ENCODE results near the gene HOXB5. TPM values are rescaled to one million over a fixed set of nuclear protein-coding genes. Genes with fewer than 3 reads are reported as not detected.

The HOXB5 gene
- total RNA-seq, 1 experiment from 2014 or later: 0.51 TPM

DNA sequence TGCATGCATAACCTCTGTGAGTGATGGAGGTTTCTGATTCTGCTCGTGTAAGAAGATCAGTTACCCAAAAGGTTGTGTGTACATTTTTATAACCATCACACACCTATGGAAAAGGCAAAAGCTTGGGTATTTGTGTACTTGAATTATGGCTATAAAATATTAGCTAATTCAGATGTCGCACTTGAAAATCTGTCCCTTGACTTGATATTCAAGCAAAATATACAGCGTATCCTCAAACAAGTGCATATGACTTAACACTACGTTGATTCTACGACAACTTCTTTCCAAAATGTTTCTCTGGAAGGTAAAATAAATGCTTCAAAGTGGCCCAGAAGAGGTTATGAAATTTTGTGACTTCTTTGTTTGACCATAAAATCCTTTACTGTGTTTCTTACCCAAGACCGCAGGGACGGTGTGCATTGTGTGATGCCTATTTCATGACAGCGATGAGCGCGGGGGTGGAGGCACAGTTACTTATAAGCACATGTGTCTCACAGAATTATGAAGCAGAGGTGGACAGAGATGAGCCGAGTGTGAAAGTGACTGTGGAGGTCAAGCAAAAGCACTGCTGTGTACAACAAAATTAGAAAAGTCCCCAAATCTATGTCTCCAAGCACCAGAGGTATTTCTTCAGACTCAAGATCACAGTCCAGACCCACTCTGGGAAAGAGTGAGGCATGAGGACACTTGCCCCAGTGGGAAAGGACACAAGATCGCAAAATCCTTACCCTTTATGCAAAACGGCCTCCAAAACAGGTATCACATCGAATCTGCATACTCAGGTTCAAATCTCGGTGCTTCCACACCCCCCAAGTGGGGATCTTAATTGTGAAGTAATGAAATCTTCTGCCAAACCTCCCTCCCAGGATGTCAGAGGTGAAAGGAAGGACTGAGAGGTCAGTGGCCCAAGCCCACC, 36.7 kb upstream of the HOXB5 start:
- DNase-seq (ENCODE audit: low read depth): no peak

DNA sequence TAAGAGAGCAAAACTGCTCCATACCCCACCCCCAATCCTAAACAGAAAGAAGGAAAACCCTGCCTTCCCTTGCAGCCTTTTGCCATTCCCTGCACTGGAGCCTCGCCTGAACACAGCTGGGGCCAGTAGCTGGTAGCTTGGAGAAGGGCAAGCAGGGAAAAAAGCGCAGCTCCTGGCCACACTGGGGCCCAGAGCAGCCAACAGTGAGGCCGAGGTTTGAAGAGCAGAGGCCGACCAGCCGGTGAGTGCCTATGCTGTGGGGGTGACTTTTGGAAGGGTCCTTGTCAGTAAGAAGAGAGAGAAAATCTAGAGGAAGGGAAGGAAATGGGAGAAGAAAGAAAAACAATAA, 35.8 kb upstream of the HOXB5 start:
- DNase-seq (ENCODE audit: low read depth): no peak

DNA sequence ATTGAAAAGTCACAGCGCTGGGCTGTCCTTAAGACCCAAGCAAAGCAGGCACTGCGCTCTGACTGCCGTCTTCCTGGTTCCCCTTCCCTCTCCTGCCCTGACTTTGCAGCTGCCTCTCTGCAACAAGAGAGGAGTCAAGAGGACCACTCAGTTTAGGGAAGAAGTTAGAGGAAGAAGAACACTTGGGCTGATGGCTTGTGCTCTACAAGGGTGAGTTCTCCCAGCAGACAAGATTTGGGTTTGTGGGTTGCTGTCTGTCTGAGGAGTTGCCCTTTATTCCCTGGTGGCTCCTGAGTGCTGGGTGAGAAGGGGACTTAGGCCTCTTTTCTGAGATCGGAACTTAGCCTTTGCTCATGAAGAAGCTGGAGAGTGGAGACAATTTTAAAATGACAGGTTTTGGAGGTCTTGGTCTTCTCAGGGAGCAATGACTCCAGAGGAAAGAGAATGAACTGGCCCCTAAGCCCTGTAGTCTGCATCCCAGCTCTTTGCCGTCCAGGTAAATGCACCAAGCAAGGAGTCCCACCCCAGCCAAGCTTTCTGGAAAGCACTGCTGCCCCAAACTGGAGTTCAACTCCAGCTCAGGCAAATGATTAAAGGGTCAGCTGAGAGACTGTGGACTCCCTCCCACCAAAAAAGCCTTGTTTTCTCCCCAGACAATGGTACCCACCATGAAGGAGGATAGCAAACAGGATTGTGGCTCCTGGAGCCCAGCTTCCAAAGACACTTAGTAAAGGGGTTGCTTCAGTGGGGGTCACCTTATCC, 35.3 kb upstream of the HOXB5 start:
- DNase-seq (ENCODE audit: low read depth): no peak

DNA sequence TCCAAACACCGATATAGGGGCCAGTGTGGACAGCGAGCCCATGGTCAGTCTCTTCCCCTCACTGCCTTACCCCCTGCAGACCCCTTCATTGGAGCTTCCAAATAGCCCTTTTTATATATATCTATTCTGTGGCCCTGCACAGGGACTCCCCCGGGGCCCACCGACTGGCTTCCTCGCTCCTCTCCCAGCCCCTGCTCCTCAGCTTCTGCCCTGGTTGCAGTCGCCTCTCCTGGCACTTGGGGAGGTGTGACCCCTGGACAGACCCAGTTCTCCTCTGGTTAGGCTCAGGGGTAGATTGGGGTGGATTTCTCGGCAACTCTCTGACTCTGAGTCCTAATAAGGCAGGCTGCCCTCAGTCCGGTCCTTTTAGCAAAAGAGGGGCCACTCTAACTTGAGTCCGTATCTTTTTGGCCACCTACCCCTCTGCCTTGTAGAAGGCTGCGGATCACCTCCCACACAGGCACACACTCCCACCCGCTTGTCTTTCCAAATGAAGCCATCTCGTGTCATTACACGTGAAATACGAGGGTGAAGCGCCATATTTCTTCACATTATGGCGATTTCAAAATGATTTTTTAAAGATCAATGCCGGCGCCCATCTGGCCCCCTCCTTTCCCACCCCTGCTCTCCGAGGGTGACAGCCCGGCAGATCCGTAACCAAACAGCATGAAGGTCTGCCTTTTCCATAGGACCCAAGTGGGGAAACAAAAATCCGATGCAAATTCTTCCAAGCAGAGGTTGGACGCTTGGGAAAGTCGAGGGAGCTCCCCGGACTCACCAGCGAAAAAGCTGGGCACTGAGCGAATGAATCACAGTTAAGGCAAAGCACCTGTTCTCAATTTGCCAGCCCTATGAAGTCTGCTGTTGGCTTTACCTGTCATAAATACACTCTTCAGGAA, 34.3 kb upstream of the HOXB5 start:
- DNase-seq (ENCODE audit: low read depth): no peak

DNA sequence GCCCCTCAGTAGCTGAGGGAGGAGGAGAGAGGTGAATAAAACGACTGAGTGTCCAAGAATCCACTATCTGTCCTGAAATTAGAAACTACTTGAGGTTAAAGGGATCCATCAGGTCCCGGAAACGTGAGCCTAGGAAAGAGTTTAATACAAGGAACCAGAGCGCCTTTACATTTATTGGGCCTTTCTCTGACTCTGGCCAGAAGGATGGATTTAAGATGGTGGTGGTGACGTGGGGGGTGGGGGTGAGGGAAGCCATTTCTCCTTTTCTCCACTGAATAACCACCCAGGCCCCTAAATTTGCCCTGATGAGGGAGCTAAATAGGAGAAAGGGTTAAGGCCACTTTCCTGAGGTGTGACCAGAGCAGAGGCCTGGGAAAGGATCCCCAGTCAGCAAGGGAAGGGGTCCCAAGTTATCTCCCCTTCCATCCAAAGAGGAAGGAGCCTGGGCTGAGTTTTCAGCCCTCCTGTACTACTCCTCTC, 33.6 kb upstream of the HOXB5 start:
- no peak for DNase-seq (ENCODE audit: low read depth)

DNA sequence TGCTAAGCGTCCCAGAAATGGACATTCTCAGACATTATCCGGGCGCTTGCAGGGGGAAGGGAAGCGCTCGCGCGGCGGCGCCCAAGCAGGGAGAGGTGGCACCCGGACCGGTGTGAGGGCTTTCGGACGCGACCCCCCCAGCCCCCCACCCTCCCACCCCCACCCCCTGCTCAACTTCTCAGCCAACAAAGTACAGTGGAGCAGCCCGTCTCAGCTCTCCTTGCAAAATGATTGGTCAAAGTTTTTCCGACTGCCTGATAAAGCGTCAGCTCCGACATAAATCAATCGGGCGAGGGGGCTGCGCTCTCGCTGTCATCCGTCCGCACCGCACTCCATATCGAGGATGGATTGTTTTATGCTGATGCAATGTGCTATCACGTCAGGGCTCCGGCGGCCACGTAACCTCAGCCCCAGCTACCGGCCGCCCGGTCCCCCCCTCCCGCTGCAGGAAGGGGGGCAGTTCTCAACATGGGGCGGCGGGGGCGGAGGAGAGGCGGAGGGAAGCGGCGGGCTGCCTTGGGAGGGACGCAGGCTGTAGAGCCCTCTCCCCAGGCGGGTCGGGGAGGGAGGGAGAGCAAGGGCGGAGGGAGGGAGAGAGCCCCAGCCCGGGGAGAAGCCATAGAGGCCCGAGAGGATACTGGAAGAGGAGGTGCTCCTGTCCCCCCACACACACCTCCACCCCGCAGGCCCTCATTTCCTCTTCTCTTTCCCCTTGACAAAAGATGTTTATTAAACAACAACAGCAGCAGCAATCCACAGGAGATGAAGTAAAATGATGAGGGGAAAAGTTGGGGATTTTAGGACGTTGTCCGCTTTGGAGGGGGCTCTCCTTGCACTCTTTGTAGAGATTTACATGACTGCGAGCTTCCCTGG, 32.9 kb upstream of the HOXB5 start, which contains the start of gene HOXB9:
Gene HOXB9 (minus strand): TSS at position 114 of the 873 bp plus-strand sequence. CDS start 89 bp downstream, at position 25.
- peak; percentile 94 for DNase-seq (ENCODE audit: low read depth)

DNA sequence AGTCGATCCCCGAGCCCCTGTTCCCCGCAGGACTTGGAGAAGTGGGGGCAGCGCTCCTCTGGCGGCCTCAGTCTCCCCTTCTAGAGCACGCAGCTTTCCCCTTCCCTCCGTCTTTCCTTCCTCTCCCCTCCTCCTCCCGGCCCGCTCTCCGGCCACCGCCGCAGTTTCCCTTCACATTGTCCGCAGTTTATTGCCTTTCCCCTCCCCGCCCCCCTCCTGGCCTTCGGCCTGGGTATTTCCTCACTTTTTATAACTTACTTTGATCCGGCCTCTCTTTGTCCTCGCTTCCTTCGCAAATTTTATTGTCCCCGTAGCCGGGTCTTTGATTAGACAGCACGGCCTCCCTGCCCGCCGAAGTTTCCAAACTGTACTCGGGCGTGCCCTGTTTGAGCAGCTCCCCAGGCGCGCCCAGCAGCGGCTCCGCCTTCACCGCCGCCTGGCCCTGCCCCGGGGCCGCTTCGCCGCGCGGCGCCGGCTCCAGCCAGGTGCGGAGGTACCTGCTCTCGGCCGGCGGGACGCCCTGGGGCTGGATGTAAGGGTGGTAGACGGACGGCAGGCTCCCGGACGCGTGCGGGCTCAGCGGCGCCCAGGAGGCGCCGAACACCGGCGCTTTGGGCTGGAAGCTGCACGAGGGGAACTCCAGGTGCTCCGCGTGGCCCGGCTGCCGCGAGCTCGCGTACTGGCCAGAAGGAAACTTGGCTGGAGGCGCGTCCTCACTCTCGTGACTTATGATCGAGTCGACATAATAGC, 32.1 kb upstream of the HOXB5 start:
- peak; percentile 62 for DNase-seq (ENCODE audit: low read depth)

DNA sequence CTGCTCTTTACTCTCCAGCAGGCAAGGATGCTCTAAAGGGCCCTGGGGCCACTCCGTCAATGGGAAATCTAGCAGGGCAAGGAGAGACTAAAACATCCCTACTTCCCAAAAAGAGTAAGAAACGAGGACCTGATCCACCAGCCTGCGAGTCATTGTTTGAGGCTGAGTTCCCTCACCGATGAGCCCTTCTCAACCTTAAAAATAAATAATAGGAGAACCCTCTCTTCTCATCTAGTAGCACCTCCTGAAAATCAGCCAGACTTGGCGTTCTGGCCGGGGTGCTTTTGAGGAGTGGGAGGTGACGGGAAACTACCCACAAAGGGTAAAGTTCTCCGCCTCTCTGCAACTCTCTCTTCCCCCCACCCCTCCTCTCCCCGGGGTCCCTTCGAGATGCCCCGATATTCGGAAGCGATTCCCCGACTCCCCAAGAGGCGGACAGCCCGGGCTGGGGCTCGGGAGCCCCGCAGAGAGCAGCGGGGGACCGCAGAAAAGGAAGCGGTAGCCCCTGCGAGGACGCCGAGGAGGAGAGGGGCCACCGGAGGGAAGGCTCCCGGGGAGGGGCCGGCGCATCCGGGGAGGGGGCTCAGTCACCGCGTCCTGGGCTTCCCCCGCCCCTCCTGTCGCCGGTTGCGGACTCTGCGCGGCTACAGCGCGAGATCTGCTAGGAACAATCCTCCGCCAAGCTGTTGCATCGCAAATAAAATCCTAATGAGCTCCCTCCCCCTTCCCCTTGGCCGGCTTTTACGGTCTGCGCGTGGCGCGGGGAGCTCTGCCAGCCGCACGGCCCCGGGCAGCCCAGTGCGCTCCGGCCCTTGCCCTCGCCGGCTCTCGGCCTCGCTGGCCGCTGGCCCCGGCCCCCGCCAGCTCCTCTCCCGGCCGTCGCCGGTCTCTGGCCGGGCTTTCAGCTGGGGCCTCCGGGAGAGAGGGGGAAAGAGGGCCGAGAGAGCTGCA, 31.2 kb upstream of the HOXB5 start:
- peak; percentile 51 for DNase-seq (ENCODE audit: low read depth)

DNA sequence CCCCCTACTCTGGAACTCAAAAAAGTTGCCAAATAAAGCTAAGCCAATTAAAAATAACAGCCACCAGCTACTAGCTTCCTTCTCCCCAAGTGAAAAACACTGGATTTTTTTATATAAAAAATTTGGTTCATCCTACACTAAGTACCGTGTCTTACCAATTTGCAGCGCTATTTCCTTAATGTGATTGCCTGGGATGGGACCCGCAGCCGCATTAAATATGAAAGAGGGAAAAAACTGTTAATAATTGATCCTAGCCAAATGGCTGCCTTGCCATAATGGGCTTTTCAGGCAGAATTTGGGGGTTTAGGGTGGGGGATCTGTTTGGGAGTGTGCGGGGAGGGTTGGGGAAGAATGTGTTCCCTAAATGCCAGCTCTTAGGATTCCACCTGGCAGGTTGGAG, 30.5 kb upstream of the HOXB5 start:
- DNase-seq (ENCODE audit: low read depth): no peak

DNA sequence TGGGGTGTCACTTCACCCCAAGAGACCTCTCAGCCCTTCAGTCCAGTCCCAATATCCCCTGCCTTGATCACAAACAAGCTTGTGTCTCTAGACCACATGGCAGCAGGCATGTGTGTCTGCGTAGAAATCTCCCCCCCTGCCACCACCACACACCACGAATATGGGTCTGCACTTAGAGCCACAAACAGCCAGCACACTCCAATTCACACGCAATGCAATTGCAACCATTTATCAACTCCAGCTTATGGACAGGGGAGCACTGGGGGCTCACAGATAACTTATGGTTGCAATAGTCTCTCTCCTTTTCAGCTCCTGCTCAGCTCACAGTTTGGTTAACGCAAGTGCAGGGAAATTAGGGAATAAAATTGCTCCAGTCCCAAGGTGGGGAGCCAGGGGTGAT, 30.0 kb upstream of the HOXB5 start:
- no peak for DNase-seq (ENCODE audit: low read depth)

DNA sequence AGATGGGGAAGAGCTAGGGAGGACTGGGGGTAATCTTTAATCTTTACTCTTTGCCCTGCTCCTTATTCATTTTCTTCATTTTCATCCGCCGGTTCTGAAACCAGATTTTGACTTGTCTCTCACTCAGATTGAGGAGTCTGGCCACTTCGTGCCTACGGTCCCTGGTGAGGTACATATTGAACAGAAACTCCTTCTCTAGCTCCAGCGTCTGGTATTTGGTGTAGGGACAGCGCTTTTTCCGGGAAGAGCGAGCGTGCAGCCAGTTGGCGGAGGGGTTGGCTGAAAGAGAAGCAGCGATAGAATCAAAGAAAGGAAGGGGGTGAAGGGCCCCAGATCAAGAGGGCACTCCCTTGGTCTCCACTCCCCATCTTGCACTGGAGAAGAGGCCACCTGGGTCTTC, 29.3 kb upstream of the HOXB5 start:
- DNase-seq (ENCODE audit: low read depth): no peak

DNA sequence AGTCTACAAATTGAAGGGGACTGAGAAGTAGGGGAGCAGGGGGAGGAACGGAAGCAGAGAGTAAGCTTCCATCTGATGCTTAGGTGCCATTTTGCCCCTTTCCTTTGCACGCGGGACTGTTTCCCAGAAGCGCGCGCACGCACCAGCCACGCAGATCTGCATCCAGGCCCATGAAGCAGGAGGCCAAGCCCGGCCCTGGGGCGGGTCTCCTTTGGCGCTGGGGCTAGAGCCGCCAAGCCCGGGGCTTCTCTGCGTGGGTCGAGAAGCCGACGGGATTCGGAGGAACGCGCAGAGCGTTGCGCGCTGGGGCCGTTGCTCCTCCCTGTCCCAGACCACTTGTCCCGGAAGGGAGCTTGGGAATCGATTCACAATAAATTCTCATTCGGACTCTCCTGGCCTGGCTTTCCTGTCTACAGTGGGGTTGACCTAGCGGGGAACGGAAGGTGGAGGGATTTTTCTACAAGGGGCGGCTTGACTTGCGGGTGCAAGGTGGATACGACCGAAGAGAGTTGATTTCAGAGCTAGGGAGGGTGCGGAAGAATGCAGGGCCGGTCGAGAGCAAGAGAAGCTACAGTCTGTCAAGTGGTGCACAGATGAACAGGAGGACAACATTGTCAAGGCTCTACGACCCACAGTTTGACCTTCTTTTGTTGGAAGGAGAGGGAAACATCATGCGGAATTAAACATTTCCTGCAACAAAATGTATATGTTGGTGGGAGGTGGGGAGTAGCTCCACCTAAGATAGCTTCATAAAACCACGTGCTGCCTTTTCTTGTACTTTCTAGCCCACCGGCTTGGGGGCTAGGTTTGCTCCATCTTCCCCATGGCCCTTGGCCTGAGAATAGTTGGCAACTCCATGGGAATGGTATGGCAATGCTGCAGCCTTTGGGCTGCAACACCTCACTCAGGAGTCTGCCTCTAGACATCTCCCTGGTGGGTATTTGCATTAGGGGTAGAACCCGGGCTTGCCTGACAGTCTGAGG, 28.1 kb upstream of the HOXB5 start:
- DNase-seq (ENCODE audit: low read depth): no peak

DNA sequence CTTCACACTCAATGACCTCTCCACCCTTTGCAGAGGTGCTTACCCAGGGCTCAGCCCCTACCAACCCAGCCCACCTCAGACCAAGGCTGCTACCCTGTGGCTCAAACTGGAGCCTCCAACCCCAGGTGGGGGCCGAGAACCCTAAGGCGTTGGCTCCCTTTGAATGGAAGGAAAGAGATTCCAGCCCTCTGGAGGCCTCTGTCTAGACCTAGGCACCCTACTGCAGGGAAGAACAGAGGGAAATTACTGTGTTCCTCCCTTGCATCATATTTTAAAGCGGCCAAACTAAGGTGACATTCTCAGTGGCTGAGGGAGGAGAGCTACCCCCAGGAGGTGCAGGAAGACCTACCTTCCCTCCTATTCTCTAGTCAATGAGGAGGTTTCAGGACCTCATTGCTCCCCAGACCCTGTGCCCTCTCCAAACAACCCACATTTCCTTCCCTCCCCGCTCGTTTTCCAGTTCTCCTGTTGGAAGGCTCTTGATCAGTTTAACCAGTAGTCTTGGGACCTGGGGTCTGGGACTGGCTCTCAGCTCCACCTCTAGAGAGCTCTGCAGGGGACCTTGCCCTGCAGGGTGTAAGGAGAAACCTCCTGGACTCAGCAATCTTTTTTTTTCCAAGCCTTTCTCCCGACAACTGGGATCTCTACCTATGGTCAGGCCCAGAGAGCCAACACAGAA, 27.0 kb upstream of the HOXB5 start:
- no peak for DNase-seq (ENCODE audit: low read depth)

DNA sequence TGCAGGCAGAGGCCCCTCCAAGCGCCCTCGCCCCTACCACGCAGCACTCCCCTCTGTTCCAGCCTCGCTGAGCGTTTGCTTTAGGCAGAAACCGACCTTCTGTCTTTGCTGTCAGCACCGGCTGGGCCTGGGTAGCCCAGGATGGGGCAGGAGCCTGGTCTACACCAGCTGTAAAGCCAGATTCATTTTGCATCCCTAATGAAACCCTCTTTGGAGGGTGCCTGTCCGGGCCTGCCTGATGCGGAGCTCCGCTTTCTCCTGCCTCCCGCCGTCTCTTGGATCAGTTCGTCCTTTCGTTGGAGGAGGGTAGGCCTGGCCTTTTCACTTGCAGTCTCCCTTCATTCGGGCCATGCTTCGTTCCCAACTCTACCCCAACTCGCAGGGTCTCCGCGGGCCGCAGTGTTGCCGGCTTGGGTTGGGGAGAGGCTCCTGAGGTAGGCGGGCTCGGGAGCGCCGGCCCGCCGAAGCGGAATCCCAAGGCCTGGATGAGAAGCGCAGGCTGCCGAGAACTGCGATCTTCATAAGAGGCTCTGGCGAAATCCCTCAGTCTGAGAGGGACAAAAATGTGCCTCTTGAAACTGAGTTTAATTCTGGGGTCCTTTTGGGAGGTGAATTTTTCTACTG, 26.4 kb upstream of the HOXB5 start:
- DNase-seq (ENCODE audit: low read depth): no peak

DNA sequence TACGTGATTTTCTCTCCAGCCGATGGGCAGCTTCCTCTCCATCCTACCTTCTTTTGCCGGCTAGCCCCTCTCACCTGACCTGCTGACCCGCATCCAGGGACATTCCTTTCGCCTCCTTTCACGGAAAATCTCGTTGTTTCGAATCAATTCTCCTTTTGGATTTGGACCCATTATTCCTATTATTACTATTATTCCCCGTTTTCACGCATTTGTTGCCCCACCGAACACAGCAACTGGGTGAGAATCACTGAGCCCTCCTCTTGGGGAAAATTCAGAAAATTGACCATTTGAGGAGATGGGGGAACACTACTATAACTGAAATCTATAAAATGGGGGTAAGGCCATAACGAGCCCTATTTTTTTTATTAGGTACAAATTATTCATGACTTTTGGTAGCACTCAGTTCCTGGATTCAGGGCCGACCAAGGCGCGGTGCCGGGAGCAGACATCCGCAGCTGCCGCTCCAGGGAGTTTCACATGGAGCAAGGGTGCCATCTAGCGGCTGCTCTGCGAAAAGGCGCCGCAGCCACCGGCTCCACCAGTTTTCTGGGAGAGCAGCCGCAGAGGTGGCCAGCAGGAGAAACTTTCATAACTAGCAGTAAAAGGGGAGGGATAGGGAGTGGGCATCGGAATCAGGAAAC, 24.8 kb upstream of the HOXB5 start:
- peak; percentile 87 for DNase-seq (ENCODE audit: low read depth)
